GM19023 (cell line): ENCODE measurements around the gene RAD51AP1.

Experiments
- ATAC-seq: cut with Tn5 transposase; IDR thresholded peaks from one replicate; pipeline ENCODE4 v1.9.1; 2021; ENCODE audit warnings: mild to moderate bottlenecking, moderate library complexity; ENCODE audit not compliant: unreplicated experiment

Gene RAD51AP1

GRCh38 chr12:4545195-4545594, 6.5 kb downstream of the RAD51AP1 start:
- ATAC-seq, result no peak

GRCh38 chr12:4552191-4552590, 13.5 kb downstream of the RAD51AP1 start:
- no peak for ATAC-seq

- no peak for ATAC-seq
These were observed 15.3 kb downstream of the RAD51AP1 start for GRCh38 chr12:4553943-4554342.

- ATAC-seq, result no peak
These were observed 17.1 kb downstream of the RAD51AP1 start for GRCh38 chr12:4555804-4556203.

- ATAC-seq, result no peak
These were observed 18.2 kb downstream of the RAD51AP1 start for GRCh38 chr12:4556735-4557530.

GRCh38 chr12:4557586-4557985, 18.9 kb downstream of the RAD51AP1 start:
- no peak for ATAC-seq

- no peak for ATAC-seq
These were observed 19.5 kb downstream of the RAD51AP1 start for GRCh38 chr12:4558171-4558570.

- ATAC-seq, result no peak
These were observed 23.5 kb downstream of the RAD51AP1 start, which contains the start of gene DYRK4 for GRCh38 chr12:4562034-4562657. Gene DYRK4 (plus strand): TSS chr12:4562208. CDS start chr12:4562246, 38 bp downstream.

GRCh38 chr12:4563336-4563735, 24.6 kb downstream of the RAD51AP1 start:
- no peak for ATAC-seq

GRCh38 chr12:4564818-4565217, 26.1 kb downstream of the RAD51AP1 start:
- ATAC-seq, result no peak

- no peak for ATAC-seq
These were observed 27.8 kb downstream of the RAD51AP1 start for GRCh38 chr12:4566474-4566873.

- ATAC-seq, result peak; percentile 68
These were observed 28.6 kb downstream of the RAD51AP1 start for GRCh38 chr12:4567073-4567881.

- no peak for ATAC-seq
These were observed 30.6 kb downstream of the RAD51AP1 start for GRCh38 chr12:4569261-4569660.

- no peak for ATAC-seq
These were observed 34.0 kb downstream of the RAD51AP1 start for GRCh38 chr12:4572680-4573079.

GRCh38 chr12:4579305-4580102, 40.8 kb downstream of the RAD51AP1 start:
- ATAC-seq, result no peak

GRCh38 chr12:4580281-4580688, 41.6 kb downstream of the RAD51AP1 start:
- ATAC-seq, result no peak

GRCh38 chr12:4584281-4584680, 45.6 kb downstream of the RAD51AP1 start:
- ATAC-seq, result no peak

- ATAC-seq, result no peak
These were observed 46.2 kb downstream of the RAD51AP1 start for GRCh38 chr12:4584896-4585295.

- ATAC-seq, result no peak
These were observed 47.8 kb downstream of the RAD51AP1 start for GRCh38 chr12:4586500-4586899.

- ATAC-seq, result no peak
These were observed 48.4 kb downstream of the RAD51AP1 start for GRCh38 chr12:4587108-4587507.

- no peak for ATAC-seq
These were observed 50.2 kb downstream of the RAD51AP1 start for GRCh38 chr12:4588916-4589315.
